Measurements from ENCODE around the gene CAPN6.

DNA sequence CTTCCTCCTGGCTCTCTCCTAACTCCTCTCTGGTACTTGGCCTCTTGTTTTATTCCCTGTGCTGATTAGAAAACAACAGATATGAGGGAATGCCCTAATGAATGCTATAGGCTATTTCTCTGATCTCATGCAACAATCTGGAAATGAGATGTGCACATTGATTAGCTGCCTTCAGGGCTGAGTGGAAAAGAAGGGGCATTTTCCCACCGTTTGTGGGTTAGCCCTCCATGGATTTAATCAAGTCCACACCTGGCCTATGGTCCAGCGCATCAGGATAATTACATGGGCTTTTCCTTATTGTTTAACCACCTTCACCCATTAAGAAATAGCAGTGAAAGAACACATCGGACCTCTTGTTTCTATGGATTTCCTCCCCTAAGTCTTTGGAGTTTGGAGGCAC, 70.0 kb downstream of the CAPN6 start:
- no peak for TF ChIP-seq CTCF (IDR thresholded peaks at IDR 0.05)
- TF ChIP-seq POLR2A (IDR thresholded peaks at IDR 0.05): no peak

Measured in breast epithelium (tissue), 3 donors.